ENCODE measurements around the gene MUC5AC. TPM values are rescaled to one million over a fixed set of nuclear protein-coding genes. Genes with fewer than 3 reads are reported as not detected.
A peak's percentile ranks its signal among the peaks of the same experiment; 100 is the strongest.
"Not testable (repeated sequence)": the region's sequence is repeated elsewhere in the genome, so short reads cannot be mapped to it uniquely, and the experiment has no call there.

The MUC5AC gene
- total RNA-seq, 1 experiment from 2014 or later: 0.11 TPM

DNA sequence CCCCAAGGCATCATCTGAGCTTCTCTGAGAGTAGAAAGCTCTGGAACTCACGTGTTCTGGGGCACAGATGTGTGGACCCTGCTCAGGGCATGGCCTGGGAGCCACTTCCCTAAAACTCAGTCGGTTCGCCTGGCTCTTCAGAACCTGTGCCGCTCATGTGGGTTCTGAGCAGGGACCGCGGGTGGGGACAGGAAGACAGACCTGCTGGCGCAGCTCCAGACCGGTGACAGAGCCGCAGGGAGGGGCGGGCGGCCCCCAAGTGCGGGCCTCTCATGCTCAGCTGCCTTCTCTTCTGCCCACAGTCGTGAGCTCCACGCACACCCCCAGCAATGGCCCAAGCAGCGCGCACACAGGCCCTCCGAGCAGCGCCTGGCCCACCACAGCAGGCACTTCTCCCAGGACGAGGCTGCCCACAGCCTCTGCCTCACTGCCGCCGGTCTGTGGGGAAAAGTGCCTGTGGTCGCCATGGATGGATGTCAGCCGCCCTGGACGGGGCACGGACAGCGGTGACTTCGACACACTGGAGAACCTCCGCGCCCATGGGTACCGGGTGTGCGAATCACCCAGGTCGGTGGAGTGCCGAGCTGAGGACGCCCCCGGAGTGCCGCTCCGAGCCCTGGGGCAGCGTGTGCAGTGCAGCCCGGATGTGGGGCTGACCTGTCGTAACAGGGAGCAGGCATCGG is 24.2 kb downstream of the MUC5AC start:
- Histone ChIP-seq H3K79me2 (ENCODE audit: low read length) (no peaks in the 10 kb centered on the region), H3K9ac (ENCODE audit: low read length) (no peak overlapping the region), H3K4me1 (ENCODE audit: insufficient read depth, low read length) (no peaks in the 10 kb centered on the region), H3K27ac (ENCODE audit: low read length) (no peak overlapping the region), H3K9me2 (replicated peaks; ENCODE audit: low read length) (no peaks in the 10 kb centered on the region), H3K4me2 (ENCODE audit: low read length) (no peak overlapping the region), H3F3A (ENCODE audit: low read length, unreplicated experiment) (no peaks in the 10 kb centered on the region), H3K9me3 (ENCODE audit: low read length) (no peaks in the 10 kb centered on the region), H3K36me3 (ENCODE audit: low read depth, low read length) (no peaks in the 10 kb centered on the region), H4K20me1 (ENCODE audit: low read length) (no peaks in the 10 kb centered on the region), H3K4me3 (ENCODE audit: low read length) (no peak overlapping the region), H2AFZ (ENCODE audit: low read length) (no peak overlapping the region), H3K27me3 (ENCODE audit: low read length) (no peaks in the 10 kb centered on the region)
- no TSS peak for BruUV-seq (replicated peaks)
- intact Hi-C loops (cut with micrococcal nuclease): no loop called here
- DNase-seq (no peak), ATAC-seq (no peak)
- ChIA-PET POLR2A (ENCODE audit: unreplicated experiment) (no interaction called here), CTCF (no interaction called here)
- no peak for TF ChIP-seq EZH2phosphoT487 (IDR thresholded peaks at IDR 0.05; ENCODE audit: borderline replicate concordance, low read length)
- no peak for TF ChIP-seq EZH2 (IDR thresholded peaks at IDR 0.05; ENCODE audit: low read length, unreplicated experiment)
- TF ChIP-seq, protein P1, sequence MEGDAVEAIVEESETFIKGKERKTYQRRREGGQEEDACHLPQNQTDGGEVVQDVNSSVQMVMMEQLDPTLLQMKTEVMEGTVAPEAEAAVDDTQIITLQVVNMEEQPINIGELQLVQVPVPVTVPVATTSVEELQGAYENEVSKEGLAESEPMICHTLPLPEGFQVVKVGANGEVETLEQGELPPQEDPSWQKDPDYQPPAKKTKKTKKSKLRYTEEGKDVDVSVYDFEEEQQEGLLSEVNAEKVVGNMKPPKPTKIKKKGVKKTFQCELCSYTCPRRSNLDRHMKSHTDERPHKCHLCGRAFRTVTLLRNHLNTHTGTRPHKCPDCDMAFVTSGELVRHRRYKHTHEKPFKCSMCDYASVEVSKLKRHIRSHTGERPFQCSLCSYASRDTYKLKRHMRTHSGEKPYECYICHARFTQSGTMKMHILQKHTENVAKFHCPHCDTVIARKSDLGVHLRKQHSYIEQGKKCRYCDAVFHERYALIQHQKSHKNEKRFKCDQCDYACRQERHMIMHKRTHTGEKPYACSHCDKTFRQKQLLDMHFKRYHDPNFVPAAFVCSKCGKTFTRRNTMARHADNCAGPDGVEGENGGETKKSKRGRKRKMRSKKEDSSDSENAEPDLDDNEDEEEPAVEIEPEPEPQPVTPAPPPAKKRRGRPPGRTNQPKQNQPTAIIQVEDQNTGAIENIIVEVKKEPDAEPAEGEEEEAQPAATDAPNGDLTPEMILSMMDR (conservative IDR thresholded peaks at IDR 0.05; ENCODE audit: low read depth, low read length): no peak

DNA sequence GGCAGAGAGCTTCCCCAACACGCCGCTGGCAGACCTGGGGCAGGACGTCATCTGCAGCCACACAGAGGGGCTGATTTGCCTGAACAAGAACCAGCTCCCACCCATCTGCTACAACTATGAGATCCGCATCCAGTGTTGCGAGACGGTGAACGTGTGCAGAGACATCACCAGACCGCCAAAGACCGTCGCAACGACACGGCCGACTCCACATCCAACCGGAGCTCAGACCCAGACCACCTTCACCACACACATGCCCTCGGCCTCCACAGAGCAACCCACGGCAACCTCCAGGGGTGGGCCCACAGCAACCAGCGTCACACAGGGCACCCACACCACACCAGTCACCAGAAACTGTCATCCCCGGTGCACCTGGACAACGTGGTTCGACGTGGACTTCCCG is 26.4 kb downstream of the MUC5AC start:
- ATAC-seq; H3K36me3 ChIP-seq (ENCODE audit: low read depth, low read length); POLR2A ChIA-PET (ENCODE audit: unreplicated experiment); CTCF ChIA-PET; H3K4me2 ChIP-seq (ENCODE audit: low read length); H3K9me3 ChIP-seq (ENCODE audit: low read length); H3K79me2 ChIP-seq (ENCODE audit: low read length); H3K27me3 ChIP-seq (ENCODE audit: low read length); H3K27ac ChIP-seq (ENCODE audit: low read length); H3K4me3 ChIP-seq (ENCODE audit: low read length); H3K4me1 ChIP-seq (ENCODE audit: insufficient read depth, low read length); H4K20me1 ChIP-seq (ENCODE audit: low read length); H2AFZ ChIP-seq (ENCODE audit: low read length); DNase-seq; H3K9ac ChIP-seq (ENCODE audit: low read length); intact Hi-C loops (cut with micrococcal nuclease); H3K9me2 ChIP-seq (replicated peaks; ENCODE audit: low read length); H3F3A ChIP-seq (ENCODE audit: low read length, unreplicated experiment): not testable (repeated sequence)
- BruUV-seq (replicated peaks): TSS peak; percentile 0

DNA sequence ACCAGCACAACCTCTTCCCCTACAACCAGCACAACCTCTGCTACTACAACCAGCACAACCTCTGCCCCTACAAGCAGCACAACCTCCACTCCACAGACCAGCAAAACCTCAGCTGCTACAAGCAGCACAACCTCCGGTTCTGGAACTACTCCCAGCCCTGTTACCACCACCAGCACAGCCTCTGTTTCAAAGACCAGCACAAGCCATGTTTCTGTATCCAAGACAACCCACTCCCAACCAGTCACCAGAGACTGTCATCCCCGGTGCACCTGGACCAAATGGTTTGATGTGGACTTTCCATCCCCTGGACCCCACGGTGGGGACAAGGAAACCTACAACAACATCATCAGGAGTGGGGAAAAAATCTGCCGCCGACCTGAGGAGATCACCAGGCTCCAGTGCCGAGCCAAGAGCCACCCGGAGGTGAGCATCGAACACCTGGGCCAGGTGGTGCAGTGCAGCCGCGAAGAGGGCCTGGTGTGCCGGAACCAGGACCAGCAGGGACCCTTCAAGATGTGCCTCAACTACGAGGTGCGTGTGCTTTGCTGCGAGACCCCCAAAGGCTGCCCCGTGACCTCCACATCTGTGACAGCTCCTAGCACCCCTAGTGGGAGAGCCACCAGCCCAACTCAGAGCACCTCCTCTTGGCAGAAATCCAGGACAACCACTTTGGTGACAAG is 30.8 kb downstream of the MUC5AC start:
- H4K20me1 ChIP-seq (ENCODE audit: low read length); H3K4me1 ChIP-seq (ENCODE audit: insufficient read depth, low read length); DNase-seq; CTCF ChIA-PET; H3K36me3 ChIP-seq (ENCODE audit: low read depth, low read length); POLR2A ChIA-PET (ENCODE audit: unreplicated experiment); H3K27me3 ChIP-seq (ENCODE audit: low read length); H3K9ac ChIP-seq (ENCODE audit: low read length); H2AFZ ChIP-seq (ENCODE audit: low read length); H3K79me2 ChIP-seq (ENCODE audit: low read length); intact Hi-C loops (cut with micrococcal nuclease); H3K9me3 ChIP-seq (ENCODE audit: low read length); ATAC-seq; H3K27ac ChIP-seq (ENCODE audit: low read length); BruUV-seq (replicated peaks); H3K4me3 ChIP-seq (ENCODE audit: low read length); H3F3A ChIP-seq (ENCODE audit: low read length, unreplicated experiment); H3K4me2 ChIP-seq (ENCODE audit: low read length); H3K9me2 ChIP-seq (replicated peaks; ENCODE audit: low read length): not testable (repeated sequence)

DNA sequence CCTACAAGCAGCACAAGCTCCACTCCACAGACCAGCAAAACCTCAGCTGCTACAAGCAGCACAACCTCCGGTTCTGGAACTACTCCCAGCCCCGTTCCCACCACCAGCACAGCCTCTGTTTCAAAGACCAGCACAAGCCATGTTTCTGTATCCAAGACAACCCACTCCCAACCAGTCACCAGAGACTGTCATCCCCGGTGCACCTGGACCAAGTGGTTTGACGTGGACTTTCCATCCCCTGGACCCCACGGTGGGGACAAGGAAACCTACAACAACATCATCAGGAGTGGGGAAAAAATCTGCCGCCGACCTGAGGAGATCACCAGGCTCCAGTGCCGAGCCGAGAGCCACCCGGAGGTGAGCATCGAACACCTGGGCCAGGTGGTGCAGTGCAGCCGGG is 32.1 kb downstream of the MUC5AC start:
- H3K9me2 ChIP-seq (replicated peaks; ENCODE audit: low read length); H3K9me3 ChIP-seq (ENCODE audit: low read length); intact Hi-C loops (cut with micrococcal nuclease); BruUV-seq (replicated peaks); DNase-seq; CTCF ChIA-PET; H2AFZ ChIP-seq (ENCODE audit: low read length); H3K4me2 ChIP-seq (ENCODE audit: low read length); H3K27ac ChIP-seq (ENCODE audit: low read length); H3K4me1 ChIP-seq (ENCODE audit: insufficient read depth, low read length); H4K20me1 ChIP-seq (ENCODE audit: low read length); H3K4me3 ChIP-seq (ENCODE audit: low read length); H3K36me3 ChIP-seq (ENCODE audit: low read depth, low read length); ATAC-seq; POLR2A ChIA-PET (ENCODE audit: unreplicated experiment); H3K9ac ChIP-seq (ENCODE audit: low read length); H3F3A ChIP-seq (ENCODE audit: low read length, unreplicated experiment); H3K79me2 ChIP-seq (ENCODE audit: low read length); H3K27me3 ChIP-seq (ENCODE audit: low read length): not testable (repeated sequence)

DNA sequence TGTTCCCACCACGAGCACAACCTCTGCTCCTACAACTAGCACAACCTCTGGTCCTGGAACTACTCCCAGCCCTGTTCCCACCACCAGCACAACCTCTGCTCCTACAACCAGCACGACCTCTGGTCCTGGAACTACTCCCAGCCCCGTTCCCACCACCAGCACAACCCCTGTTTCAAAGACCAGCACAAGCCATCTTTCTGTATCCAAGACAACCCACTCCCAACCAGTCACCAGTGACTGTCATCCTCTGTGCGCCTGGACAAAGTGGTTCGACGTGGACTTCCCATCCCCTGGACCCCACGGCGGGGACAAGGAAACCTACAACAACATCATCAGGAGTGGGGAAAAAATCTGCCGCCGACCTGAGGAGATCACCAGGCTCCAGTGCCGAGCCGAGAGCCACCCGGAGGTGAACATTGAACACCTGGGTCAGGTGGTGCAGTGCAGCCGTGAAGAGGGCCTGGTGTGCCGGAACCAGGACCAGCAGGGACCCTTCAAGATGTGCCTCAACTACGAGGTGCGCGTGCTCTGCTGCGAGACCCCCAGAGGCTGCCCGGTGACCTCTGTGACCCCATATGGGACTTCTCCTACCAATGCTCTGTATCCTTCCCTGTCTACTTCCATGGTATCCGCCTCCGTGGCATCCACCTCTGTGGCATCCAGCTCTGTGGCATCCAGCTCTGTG is 34.2 kb downstream of the MUC5AC start:
- H3K4me1 ChIP-seq (ENCODE audit: insufficient read depth, low read length); CTCF ChIA-PET; intact Hi-C loops (cut with micrococcal nuclease); BruUV-seq (replicated peaks); H3K9me3 ChIP-seq (ENCODE audit: low read length); POLR2A ChIA-PET (ENCODE audit: unreplicated experiment); H3F3A ChIP-seq (ENCODE audit: low read length, unreplicated experiment); DNase-seq; H4K20me1 ChIP-seq (ENCODE audit: low read length); H3K27me3 ChIP-seq (ENCODE audit: low read length); H3K36me3 ChIP-seq (ENCODE audit: low read depth, low read length); H2AFZ ChIP-seq (ENCODE audit: low read length); H3K27ac ChIP-seq (ENCODE audit: low read length); H3K4me2 ChIP-seq (ENCODE audit: low read length); H3K4me3 ChIP-seq (ENCODE audit: low read length); ATAC-seq; H3K79me2 ChIP-seq (ENCODE audit: low read length); H3K9ac ChIP-seq (ENCODE audit: low read length); H3K9me2 ChIP-seq (replicated peaks; ENCODE audit: low read length): not testable (repeated sequence)
